NCI-H82 treated with DMSO at 0.1 percent for 48 hours (cell line): ENCODE results near the gene RPS25.
A peak's percentile ranks its signal among the peaks of the same experiment; 100 is the strongest.
"Not testable (repeated sequence)": the region's sequence is repeated elsewhere in the genome, so short reads cannot be mapped to it uniquely, and the experiment has no call there.

Experiments used
- DNase-seq: peaks from one replicate; lab custom pipeline; 2025; ENCODE audit not compliant: unreplicated experiment; lab: John Stamatoyannopoulos, UW

The RPS25 gene

GRCh38 chr11:119039471-119039870 lies 21.3 kb upstream of the RPS25 start:
- DNase-seq, result not testable (repeated sequence)

GRCh38 chr11:119038884-119039283 lies 20.7 kb upstream of the RPS25 start:
- no peak for DNase-seq

DNA sequence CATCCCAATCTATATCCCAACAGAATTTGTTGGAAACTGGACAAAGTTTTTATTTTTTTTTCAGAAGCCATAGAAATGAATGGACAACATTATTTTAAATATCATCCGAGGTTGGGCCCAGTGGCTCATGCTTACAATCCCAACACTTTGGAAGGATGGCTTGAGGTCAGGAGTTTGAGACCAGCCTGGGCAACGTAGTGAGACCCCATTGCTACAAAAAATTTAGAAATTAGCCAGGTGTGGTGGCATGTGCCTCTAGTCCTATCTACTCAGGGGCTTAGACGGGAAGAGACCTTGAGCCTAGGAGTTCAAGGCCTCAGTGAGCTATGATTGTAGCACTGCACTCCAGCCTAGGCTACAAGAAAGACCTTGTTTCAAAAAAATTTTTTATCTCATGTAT lies 16.7 kb upstream of the RPS25 start:
- DNase-seq, result no peak

GRCh38 chr11:119033421-119033820 lies 15.3 kb upstream of the RPS25 start:
- DNase-seq, result not testable (repeated sequence)

GRCh38 chr11:119031912-119032280 lies 13.8 kb upstream of the RPS25 start:
- DNase-seq, result no peak

DNA sequence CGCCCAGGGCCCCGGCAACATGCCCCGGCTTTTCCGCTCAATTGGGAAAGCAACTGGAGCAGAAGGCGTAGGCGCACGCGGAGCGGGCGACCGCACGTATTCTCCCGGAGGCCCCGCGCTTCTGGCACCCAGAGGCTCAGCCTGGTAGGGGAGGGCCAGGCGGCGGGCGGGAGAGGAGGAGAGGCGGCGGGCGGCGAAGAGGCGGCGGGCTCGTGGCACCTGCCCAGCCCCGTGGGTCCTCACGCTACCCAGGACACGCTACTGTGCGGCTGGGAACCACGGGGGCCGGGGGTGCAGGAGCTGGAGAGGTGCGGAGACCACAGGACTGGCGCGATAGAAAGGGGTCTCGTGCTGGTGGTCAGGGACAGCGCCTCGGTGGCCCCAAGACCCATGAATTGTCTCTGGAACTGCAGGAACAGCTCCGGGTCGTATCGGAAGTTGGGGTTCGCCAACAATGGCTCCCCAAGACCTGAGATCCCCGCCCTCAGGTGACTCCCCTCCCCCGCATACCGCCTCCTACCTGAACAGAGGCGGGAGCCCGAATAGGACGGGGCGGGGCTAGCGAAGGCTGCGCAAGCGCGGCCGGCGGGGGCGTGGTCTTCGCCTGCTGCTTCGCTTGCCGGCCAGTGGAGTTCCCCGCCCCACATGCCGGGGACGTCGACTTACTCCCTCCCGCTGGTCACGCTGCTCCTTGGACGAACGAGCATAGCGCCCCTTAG lies 12.3 kb upstream of the RPS25 start, which contains the start of gene SLC37A4:
TSS of gene SLC37A4 (minus strand) at position 549 of the 719 bp plus-strand sequence.
- DNase-seq, result peak; percentile 83

- no peak for DNase-seq
These were observed 11.8 kb upstream of the RPS25 start for GRCh38 chr11:119030029-119030328.

- no peak for DNase-seq
These were observed 11.3 kb upstream of the RPS25 start for GRCh38 chr11:119029340-119030028.

GRCh38 chr11:119029069-119029339 lies 10.9 kb upstream of the RPS25 start:
- no peak for DNase-seq

GRCh38 chr11:119028346-119029068 lies 10.4 kb upstream of the RPS25 start:
- DNase-seq, result no peak

DNA sequence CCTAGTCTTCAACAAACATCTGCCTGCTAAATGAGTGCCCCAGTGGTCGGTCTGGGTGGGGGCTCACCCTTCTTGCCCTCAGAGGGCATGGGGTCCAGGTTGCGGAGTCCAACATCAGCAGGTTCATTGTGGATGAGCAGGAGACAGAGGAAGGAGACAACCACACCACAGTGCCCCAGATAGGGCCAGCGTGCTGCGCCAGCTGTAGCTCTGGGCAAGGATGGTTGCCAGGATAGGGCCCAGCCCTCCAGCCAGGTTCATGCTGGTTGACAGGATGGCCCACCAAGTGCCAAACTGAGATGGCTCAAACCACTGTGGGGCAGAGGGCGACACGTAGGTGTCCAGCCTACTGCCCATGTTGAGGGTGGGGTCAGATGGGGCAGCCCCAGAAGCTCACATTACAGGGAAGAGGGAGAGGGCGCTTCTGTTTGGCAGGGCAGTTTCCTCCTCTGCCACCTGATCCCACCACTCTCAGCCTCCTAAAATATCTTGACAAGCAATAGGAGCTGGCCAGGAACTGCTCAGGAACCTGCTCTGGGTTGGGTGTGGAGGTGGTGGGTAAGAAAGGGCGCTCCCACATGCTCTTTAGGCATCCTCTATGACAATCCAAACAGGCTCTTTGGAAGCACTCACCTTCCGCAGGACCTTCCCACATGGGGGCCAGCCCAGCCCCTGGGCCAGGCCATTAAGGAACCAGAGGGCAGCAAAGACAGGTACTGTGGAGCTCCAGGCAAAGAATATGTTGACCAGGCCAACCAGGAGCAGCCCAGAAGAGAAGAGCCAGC lies 9.6 kb upstream of the RPS25 start:
- DNase-seq, result no peak

DNA sequence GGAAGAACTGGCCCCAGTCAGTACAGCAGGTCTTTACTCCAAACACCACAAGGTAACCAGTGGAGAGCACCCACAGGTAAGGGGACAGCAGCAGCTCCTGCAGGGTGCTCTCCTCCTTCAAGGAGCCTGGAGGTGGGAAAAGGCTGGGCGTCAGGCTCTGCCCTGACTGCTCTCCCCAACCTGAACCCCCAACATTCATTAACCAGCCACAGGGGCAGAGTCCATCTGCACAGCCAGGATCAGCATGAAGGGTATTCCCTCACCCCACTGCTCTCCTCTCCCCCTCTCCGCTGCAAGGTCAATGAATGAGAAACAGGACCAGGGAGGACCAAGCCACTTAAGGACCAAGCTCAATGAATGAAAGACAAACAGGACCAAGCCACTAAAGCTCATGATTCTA lies 8.8 kb upstream of the RPS25 start:
- DNase-seq, result no peak

DNA sequence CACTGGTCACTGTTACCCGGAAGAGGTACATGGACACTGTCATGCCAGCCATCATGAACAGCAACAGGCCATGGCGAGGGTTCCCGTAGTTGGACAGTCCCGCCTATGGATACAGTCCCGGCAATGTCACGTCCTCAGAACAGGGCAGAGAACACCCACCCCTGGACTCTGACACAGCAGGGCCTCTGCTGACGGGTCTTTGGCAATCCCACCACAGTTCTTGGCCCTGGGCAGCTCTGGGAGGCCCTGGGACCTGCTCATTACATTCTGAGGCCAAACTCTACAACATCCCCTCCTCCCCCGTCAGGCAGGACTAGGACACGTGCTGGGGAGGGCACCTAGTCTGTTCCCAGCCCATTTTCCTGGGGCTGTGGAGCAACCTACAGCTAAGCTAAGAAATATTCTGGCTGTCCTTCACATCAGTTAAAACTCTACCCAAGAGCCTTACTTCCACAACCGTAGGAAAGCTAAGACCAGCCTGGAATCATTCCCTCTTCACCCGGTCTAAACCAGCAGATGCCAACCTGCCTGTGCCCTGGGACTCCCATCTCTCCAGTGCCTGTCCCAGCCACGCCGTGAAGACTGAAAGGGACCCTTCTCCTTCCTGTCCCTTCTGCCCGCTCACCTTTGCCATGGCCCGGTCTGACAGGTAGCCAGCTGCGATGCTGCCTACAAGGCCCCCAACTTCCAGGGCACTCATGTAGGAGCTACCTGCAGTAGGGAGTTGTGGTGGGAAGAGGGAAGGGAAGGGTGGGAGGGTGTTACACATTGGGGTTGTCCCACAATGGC lies 8.0 kb upstream of the RPS25 start:
- DNase-seq, result no peak

DNA sequence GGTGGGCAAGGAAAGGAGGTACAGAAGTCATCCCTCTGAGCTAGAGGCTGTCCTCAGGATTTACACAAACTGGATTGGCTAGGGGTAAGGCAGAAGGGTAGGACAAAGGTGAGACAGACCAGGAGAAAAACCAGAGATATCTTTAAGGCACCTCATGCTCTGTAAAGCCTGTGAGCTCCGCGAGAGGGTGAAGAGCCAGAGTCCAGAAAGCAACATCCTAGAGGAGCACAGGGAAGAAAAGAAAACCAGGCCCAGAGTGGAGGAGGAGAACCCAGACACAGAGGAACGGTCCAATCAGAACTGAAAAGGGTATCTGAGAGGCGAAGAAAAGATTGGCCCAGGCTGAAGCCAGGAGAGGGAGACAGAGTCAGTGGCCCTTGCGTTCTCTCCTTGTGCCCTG lies 7.4 kb upstream of the RPS25 start:
- no peak for DNase-seq

- DNase-seq, result no peak
These were observed 6.9 kb upstream of the RPS25 start for GRCh38 chr11:119025099-119025473.

DNA sequence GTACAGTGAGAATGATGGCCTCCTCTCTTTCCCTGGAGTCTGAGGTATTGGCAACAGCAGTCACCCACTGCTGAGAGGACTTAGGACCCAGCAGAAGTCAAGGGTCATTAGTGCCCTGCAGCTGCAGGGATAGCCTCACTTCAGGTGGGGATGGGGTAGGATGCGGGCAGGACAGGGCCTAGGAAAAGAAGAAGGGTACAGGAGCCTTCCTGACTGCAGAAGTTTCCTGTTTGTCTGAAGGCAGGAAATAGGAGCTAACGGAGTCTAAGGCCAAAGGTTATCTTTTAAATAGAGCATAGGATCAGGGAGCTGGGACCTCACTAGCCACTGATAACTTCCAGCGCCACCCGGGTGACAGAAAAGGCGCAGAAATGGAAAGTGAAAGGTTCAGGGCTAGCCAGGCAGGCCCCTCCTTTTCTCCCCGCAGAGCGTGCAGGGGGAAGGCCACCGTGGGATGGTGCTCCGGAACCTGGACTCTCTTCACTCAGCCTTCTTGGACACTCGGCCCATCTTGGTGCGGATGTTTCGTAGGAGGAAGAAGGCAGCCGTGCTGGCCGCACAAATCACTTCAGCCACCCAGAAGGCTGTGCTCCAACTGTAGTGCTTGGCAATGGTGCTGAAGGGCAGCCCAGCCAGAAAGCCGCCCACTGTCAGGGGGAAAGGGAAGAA lies 6.4 kb upstream of the RPS25 start:
- DNase-seq, result no peak

- no peak for DNase-seq
These were observed 5.6 kb upstream of the RPS25 start for GRCh38 chr11:119023741-119024140.

DNA sequence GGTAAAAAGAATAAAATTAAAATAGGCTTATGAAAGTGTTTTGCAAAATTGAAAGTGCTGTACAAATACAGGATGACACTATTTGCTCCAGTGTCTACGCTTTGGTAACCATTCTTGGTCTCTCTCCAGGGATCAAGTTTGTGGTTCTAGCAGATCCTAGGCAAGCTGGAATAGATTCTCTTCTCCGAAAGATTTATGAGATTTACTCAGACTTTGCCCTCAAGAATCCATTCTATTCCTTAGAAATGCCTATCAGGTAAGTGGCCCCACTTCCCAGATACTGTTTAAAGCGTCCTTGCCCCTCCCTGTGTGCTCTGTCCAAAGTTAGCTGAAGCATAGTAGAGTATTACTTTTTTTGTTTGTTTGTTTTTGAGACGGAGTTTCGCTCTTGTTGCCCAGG lies 3.5 kb upstream of the RPS25 start:
- no peak for DNase-seq

- DNase-seq, result no peak
These were observed 1.9 kb upstream of the RPS25 start for GRCh38 chr11:119019996-119020395.

DNA sequence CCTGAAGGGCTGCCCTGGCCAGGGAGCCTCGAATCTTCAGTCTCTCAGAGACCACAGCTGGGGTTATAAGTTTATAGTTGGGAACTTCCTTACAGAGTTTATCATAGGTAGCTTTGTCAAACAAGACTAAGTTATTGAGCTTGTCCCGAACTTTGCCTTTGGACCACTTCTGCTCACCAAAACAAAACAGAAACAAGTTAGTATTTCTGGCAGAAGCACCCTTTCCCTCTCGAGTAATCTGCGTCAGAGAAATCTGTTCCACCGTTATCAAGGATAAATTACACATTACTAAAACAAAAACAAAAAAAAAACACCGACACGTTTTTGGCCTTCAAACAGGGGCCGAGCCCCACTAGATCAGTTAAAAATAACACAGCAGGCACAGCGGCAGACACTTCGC lies 766 bp downstream of the RPS25 start:
- not testable (repeated sequence) for DNase-seq
